Hepatocyte (in vitro differentiated cells): ENCODE data around the gene SYNDIG1L. TPM values are rescaled to one million over a fixed set of nuclear protein-coding genes. Genes with fewer than 3 reads are reported as not detected.

ENCODE experiments used
- DNase-seq: peaks from one replicate; pipeline ENCODE4 v3.0.0-alpha.2; 2016; ENCODE audit warnings: low spot score
- H2AFZ ChIP-seq: fragments of 200-600 bp; sonication (generic); 2 replicates; pipeline ENCODE4 v1.6.0; 2016; ENCODE audit warnings: antibody characterized with exemption, mild to moderate bottlenecking
- H3K27ac ChIP-seq: fragments of 200-600 bp; sonication (generic); 2 replicates; pipeline ENCODE4 v1.5.1; 2016; ENCODE audit warnings: mild to moderate bottlenecking
- H3K27me3 ChIP-seq: fragments of 200-600 bp; sonication (generic); 2 replicates; pipeline ENCODE4 v1.6.1; 2016
- H3K36me3 ChIP-seq: fragments of 200-600 bp; sonication (generic); replicated peaks from 2 replicates; pipeline ENCODE4 v1.5.1; 2016; ENCODE audit warnings: low read depth; ENCODE audit not compliant: insufficient read depth
- H3K4me1 ChIP-seq: fragments of 200-600 bp; sonication (generic); 2 replicates; pipeline ENCODE4 v1.5.1; 2016; ENCODE audit warnings: mild to moderate bottlenecking, moderate library complexity; ENCODE audit not compliant: insufficient read depth
- H3K4me2 ChIP-seq: fragments of 200-600 bp; sonication (generic); 2 replicates; pipeline ENCODE4 v1.6.0; 2016
- H3K4me3 ChIP-seq: fragments of 200-600 bp; sonication (generic); 2 replicates; pipeline ENCODE4 v1.5.1; 2016; ENCODE audit warnings: mild to moderate bottlenecking
- H3K79me2 ChIP-seq: fragments of 200-600 bp; sonication (generic); 2 replicates; pipeline ENCODE4 v1.6.0; 2017; ENCODE audit warnings: mild to moderate bottlenecking
- H3K9me2 ChIP-seq: fragments of 200-600 bp; sonication (generic); replicated peaks from 2 replicates; pipeline ENCODE4 v1.6.0; 2017; ENCODE audit warnings: mild to moderate bottlenecking; ENCODE audit not compliant: insufficient read depth
- H3K9me3 ChIP-seq: fragments of 200-600 bp; sonication (generic); 2 replicates; pipeline ENCODE4 v1.5.1; 2016; ENCODE audit warnings: low read depth, mild to moderate bottlenecking
- H4K20me1 ChIP-seq: fragments of 200-600 bp; sonication (generic); 2 replicates; pipeline ENCODE4 v1.6.0; 2016; ENCODE audit warnings: mild to moderate bottlenecking; ENCODE audit not compliant: insufficient read depth, poor library complexity, severe bottlenecking
- CTCF ChIP-seq: fragments of 200-600 bp; sonication (generic); IDR thresholded peaks from 2 replicates; pipeline ENCODE4 v1.5.1; 2016; ENCODE audit warnings: antibody characterized with exemption, mild to moderate bottlenecking; ENCODE audit not compliant: poor library complexity
- EZH2 ChIP-seq: fragments of 200-600 bp; sonication (generic); IDR thresholded peaks from 2 replicates; pipeline ENCODE4 v1.6.1; 2016; ENCODE audit warnings: antibody characterized with exemption, mild to moderate bottlenecking, borderline replicate concordance
- EZH2phosphoT487 ChIP-seq: fragments of 200-600 bp; sonication (generic); IDR thresholded peaks from one replicate; pipeline ENCODE4 v1.6.1; 2018; ENCODE audit warnings: antibody characterized with exemption, mild to moderate bottlenecking, low read depth, moderate library complexity; ENCODE audit not compliant: unreplicated experiment, severe bottlenecking
- WGBS: methylation state at CpG from one replicate; pipeline ENCODE4 v1.1.6; 2016; ENCODE audit warnings: low lambda C conversion rate; ENCODE audit errors: missing lambda C conversion rate; 5-methylcytosine and 5-hydroxymethylcytosine counted together
- polyA plus RNA-seq: library from polyadenylated mRNA; unstranded; fragments of >200 nt; fragmentation: Nextera tagmentation; extraction: Ambion mirVana; gene quantifications from 2 replicates; pipeline ENCODE4 v1.2.1, GENCODE V29; 2016
- total RNA-seq: library from RNA; depleted of rRNA; stranded (reverse); fragments of >200 nt; gene quantifications from 2 replicates; pipeline ENCODE4 v1.2.3, GENCODE V29; 2014

SYNDIG1L gene
- total and polyA plus RNA-seq, 2 experiments from 2014 or later, result not detected

GRCh38 chr14:74423246-74423645 is 2.8 kb downstream of the SYNDIG1L start:
- Histone ChIP-seq H3K9me2 (no peaks in the 10 kb centered on the region), H3K4me1 (no peaks in the 10 kb centered on the region), H3K4me2 (no peak overlapping the region), H3K9me3 (no peaks in the 10 kb centered on the region), H3K79me2 (no peaks in the 10 kb centered on the region), H3K36me3 (no peaks in the 10 kb centered on the region), H3K4me3 (no peak overlapping the region), H2AFZ (no peak overlapping the region), H3K27ac (no peak overlapping the region), H3K27me3 (peaks cover 87% of the 10 kb centered on the region), H4K20me1 (no peaks in the 10 kb centered on the region)
- no peak for TF ChIP-seq EZH2
- 88% methylated on average over 7 of the region's 7 CpGs for WGBS
- DNase-seq, result no peak

GRCh38 chr14:74421981-74422380 is 4.0 kb downstream of the SYNDIG1L start:
- H3K27ac ChIP-seq, result no peak overlapping the region
- H4K20me1 ChIP-seq, result no peaks in the 10 kb centered on the region
- no peak for DNase-seq
- TF ChIP-seq EZH2 (no peak), CTCF (no peak), EZH2phosphoT487 (no peak)
- no peaks in the 10 kb centered on the region for H3K9me3 ChIP-seq
- no peaks in the 10 kb centered on the region for H3K4me1 ChIP-seq
- no peak overlapping the region for H3K4me3 ChIP-seq
- no peaks in the 10 kb centered on the region for H3K36me3 ChIP-seq
- H3K79me2 ChIP-seq, result no peaks in the 10 kb centered on the region
- 53% methylated on average over 5 of the region's 5 CpGs for WGBS
- H3K27me3 ChIP-seq, result peaks cover 88% of the 10 kb centered on the region
- H3K4me2 ChIP-seq, result no peak overlapping the region
- H3K9me2 ChIP-seq, result no peaks in the 10 kb centered on the region
- H2AFZ ChIP-seq, result no peak overlapping the region

GRCh38 chr14:74419086-74419485 is 6.9 kb downstream of the SYNDIG1L start:
- Histone ChIP-seq H3K36me3 (no peaks in the 10 kb centered on the region), H3K27ac (no peak overlapping the region), H3K9me3 (no peaks in the 10 kb centered on the region), H2AFZ (no peak overlapping the region), H4K20me1 (no peaks in the 10 kb centered on the region), H3K4me2 (no peak overlapping the region), H3K9me2 (no peaks in the 10 kb centered on the region), H3K27me3 (peaks cover 83% of the 10 kb centered on the region), H3K4me1 (no peaks in the 10 kb centered on the region), H3K79me2 (no peaks in the 10 kb centered on the region), H3K4me3 (no peak overlapping the region)
- TF ChIP-seq EZH2phosphoT487, result no peak
- no peak for TF ChIP-seq EZH2
- TF ChIP-seq CTCF, result no peak
- DNase-seq, result no peak
- 38% methylated on average over 5 of the region's 5 CpGs for WGBS

- peaks cover 81% of the 10 kb centered on the region for H3K27me3 ChIP-seq
- H4K20me1 ChIP-seq, result no peaks in the 10 kb centered on the region
- 25% methylated on average over 8 of the region's 8 CpGs for whole genome bisulfite sequencing
- no peak for TF ChIP-seq EZH2
- no peak for TF ChIP-seq EZH2phosphoT487
- no peak for TF ChIP-seq CTCF
- no peaks in the 10 kb centered on the region for H3K79me2 ChIP-seq
- no peak overlapping the region for H3K27ac ChIP-seq
- no peak overlapping the region for H2AFZ ChIP-seq
- no peaks in the 10 kb centered on the region for H3K9me3 ChIP-seq
- no peaks in the 10 kb centered on the region for H3K4me1 ChIP-seq
- no peak overlapping the region for H3K4me3 ChIP-seq
- no peak for DNase-seq
- H3K36me3 ChIP-seq, result no peaks in the 10 kb centered on the region
- no peaks in the 10 kb centered on the region for H3K9me2 ChIP-seq
- H3K4me2 ChIP-seq, result no peak overlapping the region
Observed at GRCh38 chr14:74418031-74418430, 8.0 kb downstream of the SYNDIG1L start.
